ENCODE data around the gene DAB2IP.

The DAB2IP gene

DNA sequence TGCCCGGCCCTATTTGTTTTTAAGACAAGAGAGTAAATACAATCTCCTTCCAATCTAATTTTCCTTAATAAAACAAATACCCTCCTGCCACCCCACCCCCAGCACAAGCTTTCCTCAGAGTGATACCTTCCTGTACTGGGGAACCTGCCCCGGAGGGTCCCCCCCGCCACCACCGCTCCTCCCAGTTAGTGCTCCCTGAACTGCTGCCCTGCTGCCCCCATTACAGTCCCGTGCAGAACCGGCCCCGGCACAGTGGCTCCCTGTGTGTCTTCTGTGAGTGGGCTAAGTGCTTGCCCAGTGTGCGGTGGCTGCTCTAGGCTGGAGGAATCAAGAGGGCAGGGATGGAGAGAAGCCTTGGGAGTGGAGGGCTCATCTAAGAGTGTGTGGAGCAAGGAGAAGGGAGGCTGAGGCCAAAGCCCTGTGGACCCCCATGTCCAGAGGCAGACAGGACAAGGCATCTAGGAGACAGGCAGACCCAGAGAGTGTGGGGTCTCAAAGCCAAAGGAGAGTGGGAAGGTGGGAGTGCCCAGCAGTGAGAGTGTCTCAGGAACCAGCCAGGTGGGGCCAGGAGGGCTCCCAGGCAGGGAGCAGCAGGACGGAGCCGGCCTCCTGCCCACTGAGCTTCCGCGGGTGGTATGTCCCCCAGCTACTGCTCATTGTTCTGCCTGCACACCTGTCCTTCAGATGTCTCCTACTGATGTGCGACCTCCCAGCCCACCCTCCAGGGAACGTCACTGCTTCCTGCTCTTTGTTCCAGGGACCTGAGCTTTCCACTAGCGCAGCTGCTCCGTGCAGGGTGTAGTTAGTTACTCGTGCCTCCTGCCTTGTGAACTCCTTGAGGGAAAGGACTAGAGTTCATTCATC lies 129.0 kb downstream of the DAB2IP start:
- no peaks in the 10 kb centered on the region for H3K79me2 ChIP-seq (ENCODE audit: control insufficient read depth, low read length)
- H3F3A ChIP-seq (ENCODE audit: control insufficient read depth, insufficient read depth), result no peaks in the 10 kb centered on the region
- no peaks in the 10 kb centered on the region for H3K36me3 ChIP-seq (ENCODE audit: control insufficient read depth, low read length)
- no peaks in the 10 kb centered on the region for H4K20me1 ChIP-seq (ENCODE audit: control insufficient read depth, insufficient read depth, low read depth, low read length)
- H3K27me3 ChIP-seq (ENCODE audit: control insufficient read depth, low read length), result no peaks in the 10 kb centered on the region
- H3K4me3 ChIP-seq (ENCODE audit: low read length), result no peak overlapping the region
- peaks cover 6% of the 10 kb centered on the region; the same call in 1 of the 2 replicates for H3K4me1 ChIP-seq (ENCODE audit: control insufficient read depth, low read length)
- no peak overlapping the region for H3K4me2 ChIP-seq (ENCODE audit: low read length)
- H3K9me3 ChIP-seq (ENCODE audit: control insufficient read depth, insufficient read depth, low read length), result 0 out of 2 replicates have a peak, but pooled peaks cover 4% of the 10 kb centered on the region
- TF ChIP-seq, protein P1, sequence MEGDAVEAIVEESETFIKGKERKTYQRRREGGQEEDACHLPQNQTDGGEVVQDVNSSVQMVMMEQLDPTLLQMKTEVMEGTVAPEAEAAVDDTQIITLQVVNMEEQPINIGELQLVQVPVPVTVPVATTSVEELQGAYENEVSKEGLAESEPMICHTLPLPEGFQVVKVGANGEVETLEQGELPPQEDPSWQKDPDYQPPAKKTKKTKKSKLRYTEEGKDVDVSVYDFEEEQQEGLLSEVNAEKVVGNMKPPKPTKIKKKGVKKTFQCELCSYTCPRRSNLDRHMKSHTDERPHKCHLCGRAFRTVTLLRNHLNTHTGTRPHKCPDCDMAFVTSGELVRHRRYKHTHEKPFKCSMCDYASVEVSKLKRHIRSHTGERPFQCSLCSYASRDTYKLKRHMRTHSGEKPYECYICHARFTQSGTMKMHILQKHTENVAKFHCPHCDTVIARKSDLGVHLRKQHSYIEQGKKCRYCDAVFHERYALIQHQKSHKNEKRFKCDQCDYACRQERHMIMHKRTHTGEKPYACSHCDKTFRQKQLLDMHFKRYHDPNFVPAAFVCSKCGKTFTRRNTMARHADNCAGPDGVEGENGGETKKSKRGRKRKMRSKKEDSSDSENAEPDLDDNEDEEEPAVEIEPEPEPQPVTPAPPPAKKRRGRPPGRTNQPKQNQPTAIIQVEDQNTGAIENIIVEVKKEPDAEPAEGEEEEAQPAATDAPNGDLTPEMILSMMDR (IDR thresholded peaks at IDR 0.05; ENCODE audit: low read depth, low read length, poor library complexity, severe bottlenecking), result no peak
- TF ChIP-seq EZH2phosphoT487 (IDR thresholded peaks at IDR 0.05; ENCODE audit: borderline replicate concordance, low read length), result no peak
- H3K27ac ChIP-seq (ENCODE audit: low read depth, low read length), result no peak overlapping the region
- H3K9me2 ChIP-seq (replicated peaks; ENCODE audit: control insufficient read depth, low read length), result no peaks in the 10 kb centered on the region

DNA sequence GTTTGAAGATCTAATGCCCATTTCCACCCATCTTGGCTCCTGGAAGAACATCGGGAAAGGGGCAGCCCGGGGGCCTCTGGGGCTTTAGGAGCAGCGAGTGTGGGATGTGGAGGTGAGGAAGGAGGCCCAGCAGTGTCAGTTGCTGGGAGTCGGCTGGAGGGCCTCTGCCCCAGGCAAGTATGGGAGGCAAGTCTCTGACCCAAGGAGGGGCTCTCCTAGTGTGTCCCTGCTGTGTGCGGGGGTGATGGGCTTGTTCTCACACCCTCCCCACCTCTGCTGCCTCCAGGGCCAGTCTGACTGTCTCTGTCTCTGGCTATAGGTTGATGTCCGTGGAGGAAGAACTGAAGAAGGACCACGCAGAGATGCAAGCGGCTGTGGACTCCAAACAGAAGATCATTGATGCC lies 129.7 kb downstream of the DAB2IP start:
- Histone ChIP-seq H3K9me3 (ENCODE audit: control insufficient read depth, insufficient read depth, low read length) (0 out of 2 replicates have a peak, but pooled peaks cover 4% of the 10 kb centered on the region), H3K4me1 (ENCODE audit: control insufficient read depth, low read length) (peaks cover 6% of the 10 kb centered on the region; the same call in 1 of the 2 replicates), H3K79me2 (ENCODE audit: control insufficient read depth, low read length) (no peaks in the 10 kb centered on the region), H3K4me3 (ENCODE audit: low read length) (no peak overlapping the region), H3K27me3 (ENCODE audit: control insufficient read depth, low read length) (no peaks in the 10 kb centered on the region), H3K9me2 (replicated peaks; ENCODE audit: control insufficient read depth, low read length) (no peaks in the 10 kb centered on the region), H3F3A (ENCODE audit: control insufficient read depth, insufficient read depth) (no peaks in the 10 kb centered on the region), H3K27ac (ENCODE audit: low read depth, low read length) (no peak overlapping the region), H3K4me2 (ENCODE audit: low read length) (no peak overlapping the region), H4K20me1 (ENCODE audit: control insufficient read depth, insufficient read depth, low read depth, low read length) (no peaks in the 10 kb centered on the region), H3K36me3 (ENCODE audit: control insufficient read depth, low read length) (no peaks in the 10 kb centered on the region)
- TF ChIP-seq, protein P1 (IDR thresholded peaks at IDR 0.05; ENCODE audit: low read depth, low read length, poor library complexity, severe bottlenecking), result no peak
- TF ChIP-seq EZH2phosphoT487 (IDR thresholded peaks at IDR 0.05; ENCODE audit: borderline replicate concordance, low read length), result no peak

DNA sequence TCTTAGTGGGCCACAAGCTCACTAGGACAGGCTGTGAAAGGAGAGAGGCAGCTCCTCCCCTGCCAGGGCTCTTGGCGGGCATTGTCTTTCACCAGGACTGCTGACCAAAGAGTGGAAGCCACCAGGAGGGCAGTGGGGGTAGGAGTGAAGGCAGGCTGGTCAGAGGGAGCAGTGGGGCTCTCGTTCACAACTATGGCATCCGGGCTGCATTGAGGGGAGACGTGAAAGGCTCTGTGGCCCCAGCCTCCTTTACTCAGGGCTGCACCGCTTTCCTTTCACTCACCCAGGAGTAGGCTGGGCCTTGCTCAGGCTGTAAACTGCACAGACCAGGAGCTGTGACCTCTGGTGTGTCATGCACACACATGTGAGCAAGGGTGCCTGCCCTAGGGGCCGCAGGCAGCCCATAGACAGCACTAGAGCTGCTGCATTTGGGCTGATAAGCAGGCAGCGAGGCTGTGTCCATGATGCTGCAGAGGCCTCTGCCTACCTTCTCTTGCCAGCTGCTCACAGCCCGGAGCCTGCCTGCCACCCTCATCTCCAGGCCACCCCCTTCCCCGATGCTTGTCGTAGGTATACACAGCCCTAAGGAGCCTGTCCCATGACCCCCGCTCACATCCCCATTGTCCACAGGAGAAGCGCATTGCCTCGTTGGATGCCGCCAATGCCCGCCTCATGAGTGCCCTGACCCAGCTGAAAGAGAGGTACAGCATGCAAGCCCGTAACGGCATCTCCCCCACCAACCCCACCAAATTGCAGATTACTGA lies 130.4 kb downstream of the DAB2IP start:
- Histone ChIP-seq H3K4me1 (ENCODE audit: control insufficient read depth, low read length) (peaks cover 6% of the 10 kb centered on the region; the same call in 1 of the 2 replicates), H3F3A (ENCODE audit: control insufficient read depth, insufficient read depth) (no peaks in the 10 kb centered on the region), H4K20me1 (ENCODE audit: control insufficient read depth, insufficient read depth, low read depth, low read length) (no peaks in the 10 kb centered on the region), H3K9me2 (replicated peaks; ENCODE audit: control insufficient read depth, low read length) (no peaks in the 10 kb centered on the region), H3K4me3 (ENCODE audit: low read length) (no peak overlapping the region), H3K36me3 (ENCODE audit: control insufficient read depth, low read length) (no peaks in the 10 kb centered on the region), H3K4me2 (ENCODE audit: low read length) (no peak overlapping the region), H3K27me3 (ENCODE audit: control insufficient read depth, low read length) (no peaks in the 10 kb centered on the region), H3K27ac (ENCODE audit: low read depth, low read length) (no peak overlapping the region), H3K79me2 (ENCODE audit: control insufficient read depth, low read length) (no peaks in the 10 kb centered on the region), H3K9me3 (ENCODE audit: control insufficient read depth, insufficient read depth, low read length) (0 out of 2 replicates have a peak, but pooled peaks cover 4% of the 10 kb centered on the region)
- TF ChIP-seq EZH2phosphoT487 (IDR thresholded peaks at IDR 0.05; ENCODE audit: borderline replicate concordance, low read length), result no peak
- TF ChIP-seq, protein P1 (IDR thresholded peaks at IDR 0.05; ENCODE audit: low read depth, low read length, poor library complexity, severe bottlenecking), result no peak
